GM12865 (cell line): Measurements from ENCODE around the gene R3HDM1.

Source experiments
- DNase-seq: peaks from one replicate; pipeline ENCODE4 v3.0.0; 2010; ENCODE audit warnings: low read depth
- H3K4me3 ChIP-seq: 2 replicates; pipeline ENCODE4 v1.5.1; 2011; ENCODE audit warnings: mild to moderate bottlenecking, low read depth, low read length, control low read depth
- TF ChIP-seq, protein P1 (sequence below): IDR thresholded peaks from 2 replicates; pipeline ENCODE4 v1.5.1; 2011; ENCODE audit warnings: low read length, control low read depth, low read depth, inconsistent platforms; ENCODE audit not compliant: insufficient read depth; ENCODE audit errors: missing control alignments

R3HDM1 gene

DNA sequence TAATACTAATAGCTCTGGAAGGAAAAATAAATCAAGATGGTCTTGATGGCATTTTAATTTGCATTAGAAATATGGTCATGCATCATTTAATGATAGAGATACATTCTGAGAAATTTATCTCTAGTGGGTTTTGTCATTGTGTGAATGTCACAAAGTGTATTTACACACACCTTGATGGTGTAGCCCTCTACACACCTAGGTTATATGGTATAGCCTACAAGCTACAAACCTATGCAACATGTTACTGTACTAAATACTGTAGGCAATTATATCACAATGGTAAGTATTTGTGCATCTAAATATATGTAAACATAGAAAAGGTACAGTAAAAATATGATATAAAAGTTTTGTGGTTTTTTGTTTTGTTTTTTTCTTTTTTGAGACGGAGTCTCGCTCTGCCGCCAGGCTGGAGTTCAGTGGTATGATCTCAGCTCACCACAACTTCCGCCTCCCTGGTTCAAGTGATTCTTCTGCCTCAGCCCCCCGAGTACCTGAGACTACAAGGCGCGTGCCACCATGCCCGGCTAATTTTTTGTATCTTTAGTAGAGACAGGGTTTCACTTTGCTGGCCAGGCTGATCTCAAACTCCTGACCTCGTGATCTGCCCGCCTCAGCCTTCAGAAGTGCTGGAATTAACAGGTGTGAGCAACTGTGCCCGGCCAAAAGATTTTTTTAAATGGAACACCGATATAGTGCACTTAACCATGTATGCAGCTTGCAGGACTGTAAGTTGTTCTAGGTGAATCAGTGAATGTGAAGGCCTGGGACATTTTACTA, 126.7 kb downstream of the R3HDM1 start:
- TF ChIP-seq, protein P1, sequence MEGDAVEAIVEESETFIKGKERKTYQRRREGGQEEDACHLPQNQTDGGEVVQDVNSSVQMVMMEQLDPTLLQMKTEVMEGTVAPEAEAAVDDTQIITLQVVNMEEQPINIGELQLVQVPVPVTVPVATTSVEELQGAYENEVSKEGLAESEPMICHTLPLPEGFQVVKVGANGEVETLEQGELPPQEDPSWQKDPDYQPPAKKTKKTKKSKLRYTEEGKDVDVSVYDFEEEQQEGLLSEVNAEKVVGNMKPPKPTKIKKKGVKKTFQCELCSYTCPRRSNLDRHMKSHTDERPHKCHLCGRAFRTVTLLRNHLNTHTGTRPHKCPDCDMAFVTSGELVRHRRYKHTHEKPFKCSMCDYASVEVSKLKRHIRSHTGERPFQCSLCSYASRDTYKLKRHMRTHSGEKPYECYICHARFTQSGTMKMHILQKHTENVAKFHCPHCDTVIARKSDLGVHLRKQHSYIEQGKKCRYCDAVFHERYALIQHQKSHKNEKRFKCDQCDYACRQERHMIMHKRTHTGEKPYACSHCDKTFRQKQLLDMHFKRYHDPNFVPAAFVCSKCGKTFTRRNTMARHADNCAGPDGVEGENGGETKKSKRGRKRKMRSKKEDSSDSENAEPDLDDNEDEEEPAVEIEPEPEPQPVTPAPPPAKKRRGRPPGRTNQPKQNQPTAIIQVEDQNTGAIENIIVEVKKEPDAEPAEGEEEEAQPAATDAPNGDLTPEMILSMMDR = no peak
- DNase-seq = no peak
- no peak overlapping the region for H3K4me3 ChIP-seq

DNA sequence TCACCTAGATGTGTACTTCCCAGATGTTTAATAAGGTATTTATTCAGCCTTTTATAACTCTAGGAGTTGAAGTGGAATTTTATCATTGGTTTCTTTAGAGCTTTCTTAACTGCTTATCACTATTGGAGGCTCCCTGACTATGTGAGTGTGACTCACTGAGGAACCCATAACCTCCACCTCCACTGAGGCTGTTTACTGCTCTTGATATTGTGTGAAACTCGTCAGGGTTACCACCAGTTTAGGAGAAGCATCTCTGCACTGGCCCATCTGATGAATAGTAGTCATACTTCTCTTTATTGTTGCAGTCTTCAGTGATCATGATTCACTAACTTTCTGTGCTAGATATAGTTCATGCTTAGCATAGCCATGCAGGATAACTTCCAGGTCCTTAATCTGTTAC, 130.8 kb downstream of the R3HDM1 start:
- no peak overlapping the region for H3K4me3 ChIP-seq
- TF ChIP-seq, protein P1 = no peak
- no peak for DNase-seq

- DNase-seq = no peak
- TF ChIP-seq, protein P1 = no peak
- H3K4me3 ChIP-seq = no peak overlapping the region
Measured at GRCh38 chr2:135663148-135663700, 131.9 kb downstream of the R3HDM1 start.

GRCh38 chr2:135664623-135665068, 133.4 kb downstream of the R3HDM1 start:
- no peak overlapping the region for H3K4me3 ChIP-seq
- peak; percentile 66 for DNase-seq
- TF ChIP-seq, protein P1 = no peak

- DNase-seq = no peak
- TF ChIP-seq, protein P1 = no peak
- H3K4me3 ChIP-seq = no peak overlapping the region
Measured at GRCh38 chr2:135667045-135667444, 135.8 kb downstream of the R3HDM1 start.

- TF ChIP-seq, protein P1 = no peak
- H3K4me3 ChIP-seq = no peak overlapping the region
- DNase-seq = no peak
Measured at GRCh38 chr2:135674453-135674852, 143.2 kb downstream of the R3HDM1 start.

- no peak for DNase-seq
- TF ChIP-seq, protein P1 = no peak
- H3K4me3 ChIP-seq = no peak overlapping the region
Measured at GRCh38 chr2:135676031-135676430, 144.7 kb downstream of the R3HDM1 start.
